Measurements from ENCODE around the gene DNAJC8.

DNAJC8 gene

DNA sequence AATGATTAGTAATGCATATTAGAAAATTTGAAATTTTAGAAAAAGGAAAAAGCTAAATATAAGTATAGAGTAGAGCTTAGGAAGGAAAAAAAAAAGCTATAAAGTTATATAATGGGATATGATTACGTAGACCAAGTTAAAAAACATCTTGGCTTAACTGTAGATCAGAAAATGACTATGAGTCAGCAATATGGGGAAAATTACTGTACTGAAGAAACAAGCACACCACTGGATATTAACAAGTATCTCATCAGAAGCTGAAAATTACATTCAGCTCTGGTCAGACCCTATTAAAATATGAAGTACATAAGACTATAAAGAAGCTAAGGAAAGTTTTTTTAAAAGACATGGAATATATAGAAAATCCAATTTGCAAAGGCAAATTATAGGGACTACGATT, 19.5 kb downstream of the DNAJC8 start:
- no peak for TF ChIP-seq SIN3A (IDR thresholded peaks at IDR 0.05; ENCODE audit: borderline replicate concordance, insufficient read depth, low read length)
- no peak for TF ChIP-seq TAF1 (IDR thresholded peaks at IDR 0.05; ENCODE audit: borderline replicate concordance, insufficient read depth, low read length)
- TF ChIP-seq FOXP2 (optimal IDR thresholded peaks at IDR 0.05; ENCODE audit: borderline replicate concordance, extremely low read depth, extremely low read length, insufficient read depth) = no peak
- TF ChIP-seq, protein P1, sequence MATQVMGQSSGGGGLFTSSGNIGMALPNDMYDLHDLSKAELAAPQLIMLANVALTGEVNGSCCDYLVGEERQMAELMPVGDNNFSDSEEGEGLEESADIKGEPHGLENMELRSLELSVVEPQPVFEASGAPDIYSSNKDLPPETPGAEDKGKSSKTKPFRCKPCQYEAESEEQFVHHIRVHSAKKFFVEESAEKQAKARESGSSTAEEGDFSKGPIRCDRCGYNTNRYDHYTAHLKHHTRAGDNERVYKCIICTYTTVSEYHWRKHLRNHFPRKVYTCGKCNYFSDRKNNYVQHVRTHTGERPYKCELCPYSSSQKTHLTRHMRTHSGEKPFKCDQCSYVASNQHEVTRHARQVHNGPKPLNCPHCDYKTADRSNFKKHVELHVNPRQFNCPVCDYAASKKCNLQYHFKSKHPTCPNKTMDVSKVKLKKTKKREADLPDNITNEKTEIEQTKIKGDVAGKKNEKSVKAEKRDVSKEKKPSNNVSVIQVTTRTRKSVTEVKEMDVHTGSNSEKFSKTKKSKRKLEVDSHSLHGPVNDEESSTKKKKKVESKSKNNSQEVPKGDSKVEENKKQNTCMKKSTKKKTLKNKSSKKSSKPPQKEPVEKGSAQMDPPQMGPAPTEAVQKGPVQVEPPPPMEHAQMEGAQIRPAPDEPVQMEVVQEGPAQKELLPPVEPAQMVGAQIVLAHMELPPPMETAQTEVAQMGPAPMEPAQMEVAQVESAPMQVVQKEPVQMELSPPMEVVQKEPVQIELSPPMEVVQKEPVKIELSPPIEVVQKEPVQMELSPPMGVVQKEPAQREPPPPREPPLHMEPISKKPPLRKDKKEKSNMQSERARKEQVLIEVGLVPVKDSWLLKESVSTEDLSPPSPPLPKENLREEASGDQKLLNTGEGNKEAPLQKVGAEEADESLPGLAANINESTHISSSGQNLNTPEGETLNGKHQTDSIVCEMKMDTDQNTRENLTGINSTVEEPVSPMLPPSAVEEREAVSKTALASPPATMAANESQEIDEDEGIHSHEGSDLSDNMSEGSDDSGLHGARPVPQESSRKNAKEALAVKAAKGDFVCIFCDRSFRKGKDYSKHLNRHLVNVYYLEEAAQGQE (IDR thresholded peaks at IDR 0.05; ENCODE audit: insufficient read depth in 1 of 2, low read depth in 2 of 2, low read length in 2 of 2) = no peak
- no peak for TF ChIP-seq POLR2AphosphoS5 (IDR thresholded peaks at IDR 0.05; ENCODE audit: low read depth, low read length)

DNA sequence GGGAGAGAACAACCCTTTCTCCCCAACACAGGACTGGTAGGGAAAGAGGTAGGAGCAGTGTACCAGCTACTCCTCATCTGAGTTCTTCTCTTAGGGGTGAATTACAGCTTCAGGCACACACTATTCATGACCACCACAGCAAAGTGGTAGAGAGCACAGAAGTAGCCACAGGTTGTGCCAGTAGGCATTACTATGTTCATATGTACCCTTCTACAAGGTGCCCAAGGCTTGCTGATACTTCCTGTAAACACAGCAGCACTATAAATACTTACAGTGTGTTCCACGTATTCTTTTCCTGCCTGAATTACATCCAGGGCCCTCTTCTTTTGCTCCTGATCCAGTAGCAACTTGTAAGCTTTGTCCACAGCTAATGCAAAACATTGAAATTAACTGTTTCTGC, 23.1 kb downstream of the DNAJC8 start:
- no peak for TF ChIP-seq TAF1 (IDR thresholded peaks at IDR 0.05; ENCODE audit: borderline replicate concordance, insufficient read depth, low read length)
- TF ChIP-seq, protein P1 (IDR thresholded peaks at IDR 0.05; ENCODE audit: insufficient read depth in 1 of 2, low read depth in 2 of 2, low read length in 2 of 2) = no peak
- TF ChIP-seq POLR2AphosphoS5 (IDR thresholded peaks at IDR 0.05; ENCODE audit: low read depth, low read length) = no peak
- no peak for TF ChIP-seq FOXP2 (optimal IDR thresholded peaks at IDR 0.05; ENCODE audit: borderline replicate concordance, extremely low read depth, extremely low read length, insufficient read depth)
- no peak for TF ChIP-seq SIN3A (IDR thresholded peaks at IDR 0.05; ENCODE audit: borderline replicate concordance, insufficient read depth, low read length)

DNA sequence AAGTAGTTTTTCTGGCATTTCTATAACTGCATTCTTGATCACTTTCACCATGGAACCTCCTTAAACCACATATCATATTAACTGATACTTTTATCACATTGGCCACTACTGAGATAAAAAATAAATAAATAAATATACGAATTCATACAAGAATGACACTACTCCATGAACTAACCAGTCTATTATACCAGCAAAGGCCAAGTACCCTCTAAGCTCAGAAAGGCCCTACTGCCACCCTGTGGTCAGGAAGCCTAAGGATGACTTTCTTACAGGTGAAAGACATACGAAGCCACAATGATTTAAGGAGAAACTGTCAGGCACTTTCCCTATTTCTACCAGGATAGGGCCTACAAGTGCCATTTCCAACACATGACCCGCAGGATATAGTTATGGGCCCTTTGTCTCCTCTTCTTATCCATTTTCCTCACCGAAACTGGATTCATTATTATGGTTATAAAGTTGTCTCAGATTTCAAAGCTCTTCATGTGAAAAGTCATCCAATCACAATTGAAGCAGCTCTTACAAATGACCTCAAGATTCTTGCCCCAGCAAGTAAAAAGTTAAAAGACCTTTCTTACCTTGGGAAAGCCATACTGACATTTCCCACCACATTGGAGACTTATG, 23.9 kb downstream of the DNAJC8 start:
- TF ChIP-seq SIN3A (IDR thresholded peaks at IDR 0.05; ENCODE audit: borderline replicate concordance, insufficient read depth, low read length) (no peak), FOXP2 (optimal IDR thresholded peaks at IDR 0.05; ENCODE audit: borderline replicate concordance, extremely low read depth, extremely low read length, insufficient read depth) (no peak), POLR2AphosphoS5 (IDR thresholded peaks at IDR 0.05; ENCODE audit: low read depth, low read length) (no peak), TAF1 (IDR thresholded peaks at IDR 0.05; ENCODE audit: borderline replicate concordance, insufficient read depth, low read length) (no peak)
- TF ChIP-seq, protein P1 (IDR thresholded peaks at IDR 0.05; ENCODE audit: insufficient read depth in 1 of 2, low read depth in 2 of 2, low read length in 2 of 2) = no peak

DNA sequence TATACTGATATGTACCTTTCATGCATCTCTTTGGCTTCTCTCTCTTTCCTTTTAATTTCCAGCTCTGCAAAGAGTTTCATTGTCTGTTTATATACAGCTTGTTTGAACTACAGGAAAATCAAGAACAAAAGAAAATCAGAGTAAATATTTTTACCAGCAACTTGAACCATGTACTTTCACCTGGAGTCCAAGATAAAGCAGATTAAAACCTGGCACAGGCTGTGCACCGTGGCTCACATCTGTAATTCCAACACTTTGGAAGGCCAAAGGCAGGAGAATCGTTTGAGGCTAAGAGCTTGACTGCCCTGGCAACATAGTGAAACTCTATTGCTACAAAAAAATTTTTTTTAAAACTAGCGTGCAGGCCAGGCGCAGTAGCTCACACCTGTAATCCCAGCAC, 27.6 kb downstream of the DNAJC8 start:
- TF ChIP-seq, protein P1 (IDR thresholded peaks at IDR 0.05; ENCODE audit: insufficient read depth in 1 of 2, low read depth in 2 of 2, low read length in 2 of 2) = no peak

Data from PFSK-1 (cell line).